ENCODE measurements around the gene SLC7A14. TPM values are rescaled to one million over a fixed set of nuclear protein-coding genes. Genes with fewer than 3 reads are reported as not detected.

The SLC7A14 gene
- total RNA-seq, 1 experiment from 2014 or later: not detected

- H3K9me2 ChIP-seq (ENCODE audit: insufficient read depth): no peaks in the 10 kb centered on the region
- H3K4me1 ChIP-seq (ENCODE audit: control insufficient read depth in 1 of 2, insufficient read depth in 2 of 2, low read length in 2 of 2): no peaks in the 10 kb centered on the region
- no peak overlapping the region for H3K27ac ChIP-seq (ENCODE audit: low read depth, low read length)
- no peak overlapping the region for H3K9ac ChIP-seq (ENCODE audit: low read length)
- H3K4me3 ChIP-seq (replicated peaks in 1 of 2; ENCODE audit: low read depth in 1 of 2, low read length in 2 of 2): no peak overlapping the region
- ChIA-PET RAD21 (ENCODE audit: low non-redundant PET in 1 of 2, low total read pairs in 2 of 2, uncharacterized antibody in 2 of 2, unreplicated experiment in 2 of 2) (no interaction called here), POLR2A (no interaction called here), CTCF (no interaction called here)
- intact Hi-C loops (cut with micrococcal nuclease): no loop called here
- no peak for ATAC-seq
- H3K79me2 ChIP-seq (ENCODE audit: insufficient read depth, low read length): no peaks in the 10 kb centered on the region
- H2AFZ ChIP-seq (ENCODE audit: low read depth, low read length, poor library complexity, severe bottlenecking): no peak overlapping the region
- no peak overlapping the region for H3K4me2 ChIP-seq (ENCODE audit: low read length)
- no TSS peak for BruUV-seq (replicated peaks)
- no peaks in the 10 kb centered on the region for H4K20me1 ChIP-seq (ENCODE audit: insufficient read depth)
- no peaks in the 10 kb centered on the region for H3K27me3 ChIP-seq (ENCODE audit: insufficient read depth, low read length)
- H3K9me3 ChIP-seq (ENCODE audit: control insufficient read depth in 1 of 2, insufficient read depth in 1 of 2, low read depth in 1 of 2, low read length in 2 of 2): no peaks in the 10 kb centered on the region
- DNase-seq (ENCODE audit: low read depth, low spot score): no peak
- no peaks in the 10 kb centered on the region for H3K36me3 ChIP-seq (ENCODE audit: control insufficient read depth in 1 of 2, insufficient read depth in 2 of 2, low read length in 2 of 2)
- TF ChIP-seq, protein P1, sequence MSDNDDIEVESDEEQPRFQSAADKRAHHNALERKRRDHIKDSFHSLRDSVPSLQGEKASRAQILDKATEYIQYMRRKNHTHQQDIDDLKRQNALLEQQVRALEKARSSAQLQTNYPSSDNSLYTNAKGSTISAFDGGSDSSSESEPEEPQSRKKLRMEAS (IDR thresholded peaks at IDR 0.05): no peak
- TF ChIP-seq, protein P2, sequence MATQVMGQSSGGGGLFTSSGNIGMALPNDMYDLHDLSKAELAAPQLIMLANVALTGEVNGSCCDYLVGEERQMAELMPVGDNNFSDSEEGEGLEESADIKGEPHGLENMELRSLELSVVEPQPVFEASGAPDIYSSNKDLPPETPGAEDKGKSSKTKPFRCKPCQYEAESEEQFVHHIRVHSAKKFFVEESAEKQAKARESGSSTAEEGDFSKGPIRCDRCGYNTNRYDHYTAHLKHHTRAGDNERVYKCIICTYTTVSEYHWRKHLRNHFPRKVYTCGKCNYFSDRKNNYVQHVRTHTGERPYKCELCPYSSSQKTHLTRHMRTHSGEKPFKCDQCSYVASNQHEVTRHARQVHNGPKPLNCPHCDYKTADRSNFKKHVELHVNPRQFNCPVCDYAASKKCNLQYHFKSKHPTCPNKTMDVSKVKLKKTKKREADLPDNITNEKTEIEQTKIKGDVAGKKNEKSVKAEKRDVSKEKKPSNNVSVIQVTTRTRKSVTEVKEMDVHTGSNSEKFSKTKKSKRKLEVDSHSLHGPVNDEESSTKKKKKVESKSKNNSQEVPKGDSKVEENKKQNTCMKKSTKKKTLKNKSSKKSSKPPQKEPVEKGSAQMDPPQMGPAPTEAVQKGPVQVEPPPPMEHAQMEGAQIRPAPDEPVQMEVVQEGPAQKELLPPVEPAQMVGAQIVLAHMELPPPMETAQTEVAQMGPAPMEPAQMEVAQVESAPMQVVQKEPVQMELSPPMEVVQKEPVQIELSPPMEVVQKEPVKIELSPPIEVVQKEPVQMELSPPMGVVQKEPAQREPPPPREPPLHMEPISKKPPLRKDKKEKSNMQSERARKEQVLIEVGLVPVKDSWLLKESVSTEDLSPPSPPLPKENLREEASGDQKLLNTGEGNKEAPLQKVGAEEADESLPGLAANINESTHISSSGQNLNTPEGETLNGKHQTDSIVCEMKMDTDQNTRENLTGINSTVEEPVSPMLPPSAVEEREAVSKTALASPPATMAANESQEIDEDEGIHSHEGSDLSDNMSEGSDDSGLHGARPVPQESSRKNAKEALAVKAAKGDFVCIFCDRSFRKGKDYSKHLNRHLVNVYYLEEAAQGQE (IDR thresholded peaks at IDR 0.05; ENCODE audit: low read depth): no peak
- no peak for TF ChIP-seq POLR2A (IDR thresholded peaks at IDR 0.05; ENCODE audit: borderline replicate concordance, extremely low read depth, insufficient read depth, insufficient read length)
- TF ChIP-seq ZNF274 (IDR thresholded peaks at IDR 0.05; ENCODE audit: low read depth, low read length): no peak
- TF ChIP-seq EZH2 (IDR thresholded peaks at IDR 0.05): no peak
- no peak for TF ChIP-seq POLR2AphosphoS5 (IDR thresholded peaks at IDR 0.05; ENCODE audit: low read depth, low read length)
- TF ChIP-seq TCF7L2 (IDR thresholded peaks at IDR 0.05; ENCODE audit: borderline replicate concordance, extremely low read depth, insufficient read depth, insufficient read length): no peak
- no peak for TF ChIP-seq CTCF (IDR thresholded peaks at IDR 0.05 in 2 of 3, conservative IDR thresholded peaks at IDR 0.05 in 1 of 3; ENCODE audit: borderline replicate concordance in 1 of 3, insufficient read depth in 1 of 3, low read depth in 2 of 3, low read length in 2 of 3)
- TF ChIP-seq SP1 (IDR thresholded peaks at IDR 0.05; ENCODE audit: low read depth): no peak
- TF ChIP-seq RAD21 (IDR thresholded peaks at IDR 0.05; ENCODE audit: low read depth): no peak
- no peak for TF ChIP-seq FOSL1 (IDR thresholded peaks at IDR 0.05; ENCODE audit: low read depth)
- no peak for TF ChIP-seq ELF1 (IDR thresholded peaks at IDR 0.05; ENCODE audit: borderline replicate concordance, low read depth)
- TF ChIP-seq CEBPB (IDR thresholded peaks at IDR 0.05; ENCODE audit: low read depth): no peak
- TF ChIP-seq SRF (IDR thresholded peaks at IDR 0.05; ENCODE audit: low read depth): no peak
- TF ChIP-seq ZFX (IDR thresholded peaks at IDR 0.05): no peak
Observed at GRCh38 chr3:170475092-170475685, 110.7 kb downstream of the SLC7A14 start.
